ENCODE data around the gene DAB2IP.

DAB2IP gene

DNA sequence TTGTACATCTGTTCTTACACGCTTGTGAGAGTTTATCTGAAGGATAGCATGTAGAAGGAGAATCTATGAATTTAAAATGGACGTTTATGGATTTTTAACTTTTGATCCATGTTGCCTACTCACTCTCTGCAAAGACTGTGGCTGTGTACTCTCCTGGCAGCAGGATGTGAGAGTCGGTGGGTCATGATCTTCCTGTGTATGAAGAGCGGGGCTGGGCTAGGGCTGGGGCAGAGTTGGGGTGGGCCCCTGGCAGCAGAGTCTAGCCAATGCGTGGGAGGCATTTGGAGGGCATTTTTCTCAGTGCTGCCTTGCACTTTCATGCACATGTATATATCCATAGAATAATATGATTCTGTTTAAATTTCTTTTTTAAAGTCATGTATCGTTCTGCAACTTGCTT, 24.0 kb upstream of the DAB2IP start:
- Histone ChIP-seq H3K4me2 (ENCODE audit: low read depth, low read length, poor library complexity, severe bottlenecking) (peak overlapping the region; percentile 12), H2AFZ (ENCODE audit: low read length) (peak overlapping the region; percentile 18; the same call in 1 of the 2 replicates), H3K4me3 (ENCODE audit: low read length, poor library complexity, severe bottlenecking) (no peak overlapping the region), H3K9ac (ENCODE audit: low read depth, low read length, poor library complexity, severe bottlenecking) (no peak overlapping the region), H3K79me2 (ENCODE audit: insufficient read depth, low read length) (no peaks in the 10 kb centered on the region), H3K27me3 (ENCODE audit: insufficient read depth, low read length, poor library complexity, severe bottlenecking) (no peaks in the 10 kb centered on the region), H3K9me2 (replicated peaks; ENCODE audit: low read depth, low read length) (no peaks in the 10 kb centered on the region), H3K9me3 (ENCODE audit: insufficient read depth, low read depth, low read length) (no peaks in the 10 kb centered on the region), H3K4me1 (ENCODE audit: insufficient read depth, low read length, poor library complexity, severe bottlenecking) (peaks cover 15% of the 10 kb centered on the region), H3F3A (ENCODE audit: low read depth) (no peaks in the 10 kb centered on the region), H4K20me1 (ENCODE audit: insufficient read depth, low read length, poor library complexity, severe bottlenecking) (no peaks in the 10 kb centered on the region), H3K36me3 (ENCODE audit: insufficient read depth, low read length) (no peaks in the 10 kb centered on the region)
- TF ChIP-seq CTCF (conservative IDR thresholded peaks at IDR 0.05; ENCODE audit: low read length) (no peak), EZH2phosphoT487 (IDR thresholded peaks at IDR 0.05; ENCODE audit: borderline replicate concordance) (no peak)

GRCh38 chr9:121628401-121628800, 23.0 kb upstream of the DAB2IP start:
- Histone ChIP-seq H3K79me2 (ENCODE audit: insufficient read depth, low read length) (no peaks in the 10 kb centered on the region), H3K9me3 (ENCODE audit: insufficient read depth, low read depth, low read length) (no peaks in the 10 kb centered on the region), H3K4me2 (ENCODE audit: low read depth, low read length, poor library complexity, severe bottlenecking) (no peak overlapping the region), H2AFZ (ENCODE audit: low read length) (no peak overlapping the region), H4K20me1 (ENCODE audit: insufficient read depth, low read length, poor library complexity, severe bottlenecking) (no peaks in the 10 kb centered on the region), H3K4me3 (ENCODE audit: low read length, poor library complexity, severe bottlenecking) (no peak overlapping the region), H3K36me3 (ENCODE audit: insufficient read depth, low read length) (no peaks in the 10 kb centered on the region), H3K9me2 (replicated peaks; ENCODE audit: low read depth, low read length) (no peaks in the 10 kb centered on the region), H3K27me3 (ENCODE audit: insufficient read depth, low read length, poor library complexity, severe bottlenecking) (no peaks in the 10 kb centered on the region), H3F3A (ENCODE audit: low read depth) (no peaks in the 10 kb centered on the region), H3K4me1 (ENCODE audit: insufficient read depth, low read length, poor library complexity, severe bottlenecking) (peaks cover 15% of the 10 kb centered on the region), H3K9ac (ENCODE audit: low read depth, low read length, poor library complexity, severe bottlenecking) (no peak overlapping the region)
- TF ChIP-seq CTCF (conservative IDR thresholded peaks at IDR 0.05; ENCODE audit: low read length) (no peak), EZH2phosphoT487 (IDR thresholded peaks at IDR 0.05; ENCODE audit: borderline replicate concordance) (no peak)

GRCh38 chr9:121631115-121631514, 20.3 kb upstream of the DAB2IP start:
- H3K9me2 ChIP-seq (replicated peaks; ENCODE audit: low read depth, low read length) = no peaks in the 10 kb centered on the region
- TF ChIP-seq CTCF (conservative IDR thresholded peaks at IDR 0.05; ENCODE audit: low read length) (no peak), EZH2phosphoT487 (IDR thresholded peaks at IDR 0.05; ENCODE audit: borderline replicate concordance) (no peak)

More at GRCh38 chr9:121631115-121631514, 20.3 kb upstream of the DAB2IP start:
- Histone ChIP-seq H3K79me2 (ENCODE audit: insufficient read depth, low read length) (no peaks in the 10 kb centered on the region), H4K20me1 (ENCODE audit: insufficient read depth, low read length, poor library complexity, severe bottlenecking) (no peaks in the 10 kb centered on the region), H3K4me2 (ENCODE audit: low read depth, low read length, poor library complexity, severe bottlenecking) (no peak overlapping the region), H3K9ac (ENCODE audit: low read depth, low read length, poor library complexity, severe bottlenecking) (no peak overlapping the region), H3K4me3 (ENCODE audit: low read length, poor library complexity, severe bottlenecking) (no peak overlapping the region), H3K36me3 (ENCODE audit: insufficient read depth, low read length) (no peaks in the 10 kb centered on the region), H3K4me1 (ENCODE audit: insufficient read depth, low read length, poor library complexity, severe bottlenecking) (peaks cover 33% of the 10 kb centered on the region), H3K9me3 (ENCODE audit: insufficient read depth, low read depth, low read length) (no peaks in the 10 kb centered on the region), H3F3A (ENCODE audit: low read depth) (no peaks in the 10 kb centered on the region), H3K27me3 (ENCODE audit: insufficient read depth, low read length, poor library complexity, severe bottlenecking) (no peaks in the 10 kb centered on the region), H2AFZ (ENCODE audit: low read length) (no peak overlapping the region)
